GM21423 (cell line): Measurements from ENCODE around the gene ADAM19.

Experiments used
- ATAC-seq: cut with Tn5 transposase; IDR thresholded peaks from one replicate; pipeline ENCODE4 v1.9.1; 2021; ENCODE audit warnings: mild to moderate bottlenecking, moderate library complexity; ENCODE audit not compliant: unreplicated experiment

ADAM19 gene

DNA sequence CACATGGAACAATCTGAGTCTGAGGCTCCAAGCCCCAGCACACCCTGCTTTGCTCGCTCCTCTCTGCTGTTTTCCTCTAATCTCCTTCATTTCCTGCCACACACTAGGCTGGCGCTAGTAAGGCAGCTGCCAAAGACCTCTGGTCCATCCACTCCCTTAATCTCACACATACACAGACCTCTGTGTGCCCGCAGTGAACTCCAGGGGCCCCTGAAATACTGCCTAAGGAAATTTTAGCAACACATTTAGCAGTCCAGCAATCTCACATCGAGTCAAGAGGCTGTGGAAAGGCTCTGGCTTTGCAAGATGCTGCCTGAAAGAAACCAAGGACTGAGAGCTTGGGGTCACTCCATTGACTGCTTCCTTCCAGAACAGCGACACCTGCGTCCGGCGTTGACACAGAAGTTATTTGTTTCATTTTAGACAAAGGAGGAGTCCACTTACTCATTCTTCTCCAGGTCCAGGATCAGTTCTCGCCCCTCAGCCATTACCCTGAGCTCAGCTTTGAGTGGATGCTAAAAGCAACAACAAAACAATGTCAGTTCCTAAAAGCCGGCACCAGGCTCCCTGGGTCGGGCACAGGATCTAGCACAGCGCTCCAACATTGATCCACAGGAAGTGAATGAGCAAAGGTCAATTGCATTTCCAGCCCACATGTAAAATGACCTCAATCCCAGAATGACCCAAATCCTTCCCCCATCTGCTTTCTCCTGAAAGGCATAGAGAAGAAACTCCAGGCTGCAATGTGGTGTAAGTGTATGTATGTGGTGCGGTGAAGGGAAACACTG is 11.5 kb downstream of the ADAM19 start:
- no peak for ATAC-seq

DNA sequence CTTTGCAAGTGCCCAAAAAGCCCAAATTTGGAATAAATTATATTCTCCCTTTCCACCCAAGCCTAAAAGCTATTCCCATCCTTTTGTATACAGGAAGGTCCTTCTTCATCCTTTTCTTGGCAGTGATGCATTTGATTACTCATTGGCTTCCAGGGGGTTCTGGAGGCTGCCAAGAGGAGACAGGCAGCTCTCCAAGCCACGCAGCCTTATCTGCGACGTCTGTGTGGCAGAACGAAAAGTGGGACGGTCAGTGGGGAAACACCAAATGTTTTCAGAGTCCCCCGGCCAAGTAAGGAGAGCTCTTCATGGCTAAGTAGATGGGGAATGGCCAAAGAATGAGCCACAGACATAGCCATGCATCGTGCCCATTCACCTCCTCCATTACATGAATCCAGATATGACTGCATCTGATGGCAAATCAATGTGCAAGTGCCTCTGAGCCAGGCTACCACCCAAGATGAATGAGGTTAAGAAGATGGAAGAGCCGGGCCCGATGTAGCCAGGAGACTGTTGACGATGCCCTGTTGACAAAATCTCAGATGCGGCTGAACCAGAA is 12.1 kb downstream of the ADAM19 start:
- ATAC-seq: no peak

DNA sequence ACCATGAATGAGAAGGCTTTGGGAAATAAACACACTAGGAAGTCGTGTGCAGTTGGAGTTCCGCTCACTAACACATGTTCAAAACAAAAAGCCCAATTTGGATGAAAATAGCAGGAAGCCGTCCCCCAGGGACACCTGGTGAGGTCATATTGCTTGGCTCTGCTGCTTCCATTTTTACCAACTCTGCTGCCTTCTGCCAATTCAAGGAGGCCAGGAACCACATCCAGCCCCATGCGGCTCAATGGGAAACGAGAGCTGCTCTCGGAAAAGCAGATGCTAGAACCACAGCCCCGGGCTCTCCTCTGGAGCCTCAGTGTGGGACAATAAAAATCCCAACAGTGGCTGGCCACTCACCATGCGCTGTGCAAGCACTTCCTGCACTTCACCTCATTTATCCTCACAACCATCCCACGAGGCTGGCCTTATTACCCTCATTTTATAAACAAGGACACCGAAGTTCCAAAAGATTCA is 13.4 kb downstream of the ADAM19 start:
- no peak for ATAC-seq

DNA sequence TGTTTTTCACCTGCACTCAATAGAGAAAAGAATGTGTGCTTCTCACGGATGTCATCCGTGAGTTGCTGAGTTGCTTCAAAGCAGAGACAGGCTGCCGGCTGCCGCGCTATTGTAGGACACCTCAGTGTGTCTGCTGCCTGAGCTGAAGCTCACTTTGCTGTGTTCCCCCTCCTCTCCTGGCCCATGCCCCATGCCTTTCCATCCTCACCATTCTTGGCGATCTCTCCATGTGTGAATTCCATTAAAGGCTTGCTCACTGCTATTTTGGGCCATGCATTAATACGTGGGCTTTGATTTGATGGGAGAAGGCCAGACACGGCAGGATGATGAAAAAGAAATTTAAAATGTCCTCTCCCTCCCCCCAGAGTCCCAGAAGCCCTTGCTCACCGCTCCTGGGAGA is 14.5 kb downstream of the ADAM19 start:
- no peak for ATAC-seq

DNA sequence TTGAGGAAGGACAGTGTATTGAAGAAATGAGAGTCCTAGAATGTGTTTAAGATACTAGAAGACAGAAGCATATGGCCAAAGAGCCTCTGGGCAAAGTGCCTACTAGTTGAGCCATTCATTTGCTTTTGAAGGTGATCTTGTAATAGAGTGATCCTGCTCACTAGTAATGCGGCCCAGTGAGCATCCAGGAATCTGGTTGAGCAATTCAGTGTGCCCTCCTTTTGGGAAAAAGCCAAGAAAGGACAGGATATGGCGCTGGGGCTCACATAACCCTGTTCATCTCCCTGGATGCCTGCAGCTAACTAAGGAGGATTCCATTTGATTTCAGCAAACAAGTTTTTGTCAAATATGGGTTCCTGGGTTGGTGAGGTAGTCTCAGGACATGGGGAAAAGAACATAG is 16.3 kb downstream of the ADAM19 start:
- ATAC-seq: no peak

DNA sequence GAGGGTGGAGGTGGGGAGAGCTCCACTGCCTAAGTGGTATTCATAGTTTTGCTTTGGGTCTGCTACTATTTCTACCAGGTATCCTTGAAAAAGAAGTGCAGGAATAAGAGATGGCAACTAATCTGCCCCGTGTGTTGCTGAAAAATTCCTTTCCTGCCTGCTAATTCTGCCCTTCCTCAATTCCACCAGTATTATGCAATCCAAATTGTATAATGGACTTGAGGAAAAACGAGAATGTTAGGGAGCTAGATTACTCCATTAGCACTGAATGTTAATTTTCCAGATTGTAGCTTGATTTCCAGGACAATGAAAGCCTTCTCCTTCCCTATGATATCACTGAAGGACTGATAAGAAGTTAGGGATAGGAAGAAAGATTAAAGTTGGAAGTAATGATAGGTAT is 16.9 kb downstream of the ADAM19 start:
- no peak for ATAC-seq

DNA sequence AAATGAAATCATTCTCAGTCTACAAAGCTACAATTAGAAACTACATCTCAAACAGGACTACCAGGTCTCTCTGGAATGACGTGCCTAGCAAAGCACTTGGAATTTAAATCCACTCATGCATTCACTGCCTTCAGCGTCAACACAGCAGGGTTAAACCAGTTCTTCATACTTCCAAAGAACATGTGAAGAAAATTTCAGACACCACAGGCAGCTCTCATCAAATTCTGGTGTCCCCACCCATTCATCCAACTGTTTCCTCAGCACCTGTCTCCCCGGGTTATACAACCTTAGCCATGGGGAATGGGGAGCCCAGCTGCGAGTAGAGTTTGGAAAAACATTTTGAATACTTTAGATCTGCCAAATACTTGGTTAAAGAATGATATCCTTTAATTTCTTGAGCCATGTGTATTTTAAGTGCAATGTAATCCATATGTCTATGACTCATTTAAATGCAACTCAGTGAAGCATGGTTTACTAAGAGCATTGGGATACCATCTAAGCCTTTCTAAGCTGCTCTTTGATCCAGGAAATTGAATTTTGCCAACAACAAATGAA is 17.5 kb downstream of the ADAM19 start:
- ATAC-seq: no peak

DNA sequence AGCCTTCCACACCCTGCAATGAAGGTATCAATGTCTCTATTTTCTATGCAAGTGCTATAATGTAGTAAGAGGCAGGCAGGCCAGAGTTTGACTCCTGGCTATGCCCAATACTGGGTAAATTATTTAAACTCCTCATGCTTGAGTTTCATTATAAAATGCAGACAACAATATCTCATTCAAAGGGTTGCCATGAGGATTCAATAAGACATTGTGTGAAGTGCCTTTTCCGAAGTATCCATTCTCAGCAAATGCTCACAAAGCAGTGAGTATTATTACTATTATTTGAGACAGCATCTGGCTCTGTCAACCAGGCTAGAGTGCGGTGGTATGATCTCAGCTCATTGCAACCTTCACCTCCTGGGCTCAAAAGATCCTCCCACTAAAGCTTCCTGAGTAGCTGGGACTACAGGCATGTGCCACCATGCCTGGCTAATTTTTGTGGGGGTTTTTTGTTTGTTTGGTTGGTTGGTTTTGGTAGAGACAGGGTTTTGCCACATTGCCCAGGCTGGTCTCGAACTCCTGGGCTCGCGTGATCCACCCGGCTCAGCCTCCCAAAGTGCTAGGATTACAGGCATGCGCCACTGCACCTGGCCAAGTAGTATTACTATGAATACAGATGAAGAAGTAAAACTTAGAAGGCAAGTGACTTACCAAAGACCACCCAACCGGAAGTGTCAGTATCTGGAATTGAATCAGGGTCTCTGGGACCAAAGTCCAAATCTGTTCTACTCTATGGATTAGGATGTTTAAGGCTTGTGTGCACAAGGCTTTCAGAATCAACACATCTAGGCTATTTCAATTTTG is 18.8 kb downstream of the ADAM19 start:
- no peak for ATAC-seq

DNA sequence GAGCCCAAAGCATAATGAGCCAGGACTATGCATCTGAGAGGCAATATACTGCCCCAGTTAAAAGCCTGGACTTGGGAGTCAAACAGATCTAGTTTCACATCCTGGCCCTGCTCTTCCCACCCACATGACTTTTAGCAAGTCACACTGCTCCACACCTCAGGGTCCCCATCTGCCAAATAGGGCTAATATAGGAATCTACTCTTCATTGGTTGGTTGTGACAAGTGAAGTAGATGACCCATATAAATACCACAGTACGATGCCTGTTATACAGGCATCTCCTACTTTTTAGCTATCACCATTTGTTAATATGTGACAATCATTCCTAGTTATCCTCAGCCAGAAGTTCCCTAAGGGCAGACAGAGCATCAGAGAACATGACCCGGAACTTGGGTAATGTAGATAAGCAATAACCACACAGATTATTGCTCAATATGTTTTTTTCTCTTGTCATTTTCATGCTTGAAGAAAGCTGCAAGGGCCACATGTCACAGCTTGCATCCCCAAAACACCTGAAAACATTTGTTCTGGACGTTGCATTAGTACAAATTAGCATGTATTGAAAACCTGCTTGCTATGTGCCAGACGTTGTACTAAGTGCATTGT is 20.4 kb downstream of the ADAM19 start:
- no peak for ATAC-seq

DNA sequence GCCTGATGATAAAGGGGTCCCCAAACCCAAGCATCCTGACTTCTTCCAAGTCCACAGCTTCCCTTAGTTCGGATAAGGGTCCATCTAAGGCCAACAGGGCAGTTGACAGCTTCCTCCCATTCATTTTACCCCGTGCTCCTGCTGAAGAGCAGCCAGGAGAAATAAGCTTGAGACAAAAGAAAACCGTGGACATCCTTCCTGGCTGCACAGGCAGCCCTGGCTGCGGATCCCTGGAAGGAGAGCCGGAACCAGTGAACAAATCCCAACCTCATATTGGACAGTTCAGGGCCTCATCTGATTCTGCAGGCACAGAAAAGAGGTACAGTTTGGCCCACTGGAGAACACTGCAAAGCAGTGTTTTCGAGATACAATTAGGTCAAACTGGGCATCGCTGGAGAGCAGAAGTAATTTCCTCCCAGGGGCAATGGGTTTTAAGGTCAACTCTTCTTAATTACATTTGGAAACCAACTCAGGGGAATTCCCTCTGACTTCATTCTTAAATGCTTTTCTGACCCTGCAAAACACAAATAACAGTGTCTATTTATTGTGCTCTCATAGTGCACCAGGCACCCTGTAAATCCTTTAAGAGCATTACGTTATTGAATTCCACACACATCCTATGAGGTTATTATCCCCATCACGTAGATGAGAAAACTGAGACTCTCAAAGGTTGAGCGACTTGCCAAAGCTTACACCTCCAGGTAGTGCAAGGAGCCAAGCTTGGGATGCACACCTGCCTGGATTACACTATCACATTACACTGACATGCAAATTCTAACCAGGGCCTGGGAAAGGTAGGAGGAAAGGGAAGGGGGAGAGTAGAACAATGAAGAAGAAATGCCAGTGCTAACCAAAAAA is 21.2 kb downstream of the ADAM19 start:
- ATAC-seq: no peak

GRCh38 chr5:157552650-157553049 is 22.9 kb downstream of the ADAM19 start:
- ATAC-seq: no peak

DNA sequence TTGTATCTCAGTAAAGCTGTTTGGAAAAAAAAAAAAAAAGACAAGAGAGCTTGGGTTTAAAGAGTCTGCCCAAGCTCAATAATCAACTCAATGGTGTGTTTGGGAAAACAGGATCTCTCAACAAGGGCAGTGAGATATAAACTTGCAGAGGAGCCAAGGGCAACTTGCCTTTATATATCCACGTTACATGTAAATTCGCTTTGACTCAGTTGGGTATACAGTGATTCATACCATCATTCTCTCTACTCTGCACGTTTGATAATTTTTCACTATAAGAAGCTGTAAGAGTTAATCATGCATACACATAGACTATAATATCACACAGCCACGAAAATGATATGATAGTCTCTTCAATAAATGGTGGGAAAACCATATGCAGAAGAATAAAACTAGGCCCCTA is 24.9 kb downstream of the ADAM19 start:
- ATAC-seq: no peak

DNA sequence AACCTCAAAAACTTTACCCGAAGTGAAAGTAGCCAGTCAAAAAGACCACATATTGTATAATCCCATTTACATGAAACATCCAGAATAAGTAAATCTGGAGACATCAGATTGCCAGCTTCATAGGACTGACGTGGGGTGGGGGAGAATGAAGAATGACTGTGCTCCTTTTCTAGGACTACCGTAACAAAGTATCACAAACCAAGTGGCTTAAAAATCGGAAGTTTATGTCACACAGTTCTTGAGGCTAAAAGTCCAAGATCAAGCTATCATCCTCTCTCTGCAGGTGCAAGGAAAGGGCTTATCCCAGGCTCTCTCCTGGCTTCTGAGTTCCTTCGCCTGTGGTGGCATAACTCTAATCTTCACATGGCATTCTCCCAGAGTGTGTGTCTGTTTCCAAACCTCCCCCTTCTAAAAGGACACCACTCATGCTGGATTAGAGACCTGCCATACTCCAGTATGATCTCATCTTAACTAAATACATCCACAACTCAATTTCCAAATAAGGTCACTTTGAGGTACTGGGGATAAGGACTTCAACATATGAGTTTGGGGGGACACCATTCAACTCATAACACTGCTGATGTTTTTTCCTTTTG is 25.5 kb downstream of the ADAM19 start:
- ATAC-seq: no peak

GRCh38 chr5:157549283-157549629 is 26.3 kb downstream of the ADAM19 start:
- no peak for ATAC-seq

DNA sequence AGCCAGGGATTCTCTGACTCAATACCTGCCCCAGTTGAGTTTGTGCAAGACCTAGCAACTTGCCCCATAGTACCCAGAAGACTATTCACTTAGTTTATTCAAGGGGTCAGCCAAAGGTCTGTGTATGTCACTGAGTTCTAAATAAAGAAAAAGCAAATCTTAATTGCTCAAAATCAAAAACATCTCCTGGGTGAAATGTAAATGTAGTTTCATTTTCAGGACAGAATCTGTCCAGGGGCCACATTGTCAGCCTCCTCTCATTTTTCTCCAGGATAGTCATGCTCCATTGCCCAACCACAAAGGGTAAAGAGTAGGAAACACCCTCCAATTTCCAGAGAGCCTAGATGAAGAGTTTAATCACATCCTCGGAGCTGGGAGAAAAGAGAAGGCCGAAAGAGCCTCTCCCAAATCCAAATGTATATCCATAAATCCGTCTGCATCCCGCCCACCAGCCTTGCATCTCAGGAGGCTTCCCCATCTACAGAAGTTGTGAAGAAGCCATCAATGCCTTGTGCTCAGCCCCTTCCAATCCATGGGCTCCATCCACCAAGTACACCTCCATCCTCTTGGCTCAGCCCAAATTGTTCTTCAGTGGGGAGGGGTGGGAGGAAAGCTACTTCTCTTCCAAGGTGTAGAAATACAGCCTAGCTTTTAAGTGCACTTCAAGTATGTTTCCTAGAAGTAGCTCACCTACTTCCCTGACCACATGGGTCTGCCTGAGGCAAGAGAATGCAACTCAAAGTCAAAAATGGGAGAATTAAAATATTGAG is 26.9 kb downstream of the ADAM19 start:
- ATAC-seq: no peak

DNA sequence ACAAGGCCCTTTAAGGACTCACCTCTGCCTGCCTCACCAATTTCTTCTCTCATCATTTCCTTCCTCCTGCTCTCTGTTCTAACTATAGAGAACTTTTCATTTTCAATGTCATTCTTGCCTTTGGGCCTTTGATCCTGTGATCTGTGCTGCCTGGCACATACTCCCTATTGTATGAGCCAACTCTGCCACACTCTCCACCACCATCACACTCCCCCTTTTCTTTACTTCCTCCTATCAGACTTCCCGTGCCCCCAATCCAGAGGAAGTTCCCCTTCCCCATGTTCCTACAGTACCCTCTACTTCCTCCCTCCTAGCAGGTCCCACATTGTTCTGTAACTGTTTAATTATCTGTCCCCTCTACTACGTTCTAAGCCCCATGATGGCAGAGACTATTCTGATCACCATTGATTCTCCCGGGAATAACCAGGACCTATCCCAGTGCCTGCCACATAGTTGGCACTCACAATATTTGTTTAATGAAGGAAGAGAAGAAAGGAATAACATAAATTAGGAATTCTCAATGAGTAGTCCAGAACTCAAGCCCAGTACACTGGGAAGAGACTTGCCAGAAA is 27.5 kb downstream of the ADAM19 start:
- no peak for ATAC-seq

- ATAC-seq: no peak
Observed at GRCh38 chr5:157546456-157547100, 29.0 kb downstream of the ADAM19 start.

- no peak for ATAC-seq
Observed at GRCh38 chr5:157545610-157546310, 29.8 kb downstream of the ADAM19 start.
